ENCODE data around the gene MORC3. TPM values are rescaled to one million over a fixed set of nuclear protein-coding genes. Genes with fewer than 3 reads are reported as not detected.

Gene MORC3
- polyA plus RNA-seq, 1 donor (not counting 4 experiments of a cell fraction or from before 2014, with no cell fraction given): 38.1 TPM

DNA sequence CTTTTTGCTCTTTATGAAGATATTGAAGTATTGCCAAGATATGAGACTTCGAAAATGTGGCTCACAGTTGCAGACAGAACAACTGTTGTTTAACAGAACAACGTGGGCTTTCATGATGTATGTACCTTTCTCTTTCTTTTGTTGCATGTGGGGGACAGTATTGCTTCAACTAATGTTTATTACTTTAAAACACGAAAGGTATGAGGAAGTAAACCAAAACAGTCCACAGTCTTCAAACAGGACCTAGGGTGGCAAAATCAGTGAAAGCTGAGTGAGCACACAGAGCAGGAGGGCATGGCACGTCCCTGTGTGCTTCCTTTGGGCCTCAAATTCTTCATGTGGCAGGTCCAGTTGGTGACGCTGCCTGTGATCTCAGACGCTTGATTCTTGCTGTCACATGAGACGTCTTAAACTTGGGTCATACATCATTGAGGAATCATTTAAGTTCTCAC is 57.4 kb downstream of the MORC3 start:
- no peak overlapping the region for H3K4me3 ChIP-seq (ENCODE audit: control insufficient read depth in 2 of 3, extremely low read depth in 1 of 3, insufficient read depth in 2 of 3, low read depth in 1 of 3, low read length in 3 of 3)
- H3K27ac ChIP-seq (ENCODE audit: control insufficient read depth, insufficient read depth, low read length): no peak overlapping the region
- H3K4me2 ChIP-seq (ENCODE audit: control insufficient read depth, extremely low read depth, insufficient read depth, low read depth, low read length): no peak overlapping the region
- H3K79me2 ChIP-seq (ENCODE audit: control insufficient read depth, insufficient read depth, low read length): no peaks in the 10 kb centered on the region
- no peaks in the 10 kb centered on the region for H4K20me1 ChIP-seq (ENCODE audit: control insufficient read depth, extremely low read depth, insufficient read depth, low read length)
- H3K9ac ChIP-seq (ENCODE audit: control insufficient read depth, extremely low read depth, insufficient read depth, low read length): no peak overlapping the region
- H2AFZ ChIP-seq (ENCODE audit: control insufficient read depth, low read length): no peak overlapping the region
- H3K9me1 ChIP-seq (ENCODE audit: control insufficient read depth, extremely low read depth, insufficient read depth, low read length): no peaks in the 10 kb centered on the region
- no peaks in the 10 kb centered on the region for H3K4me1 ChIP-seq (ENCODE audit: control insufficient read depth, extremely low read depth, insufficient read depth, low read length)
- DNase-seq (ENCODE audit: low read depth, low spot score) (no peak), FAIRE-seq (no peak)
- no peaks in the 10 kb centered on the region for H3K9me3 ChIP-seq (ENCODE audit: control insufficient read depth, low read depth, low read length)
- TF ChIP-seq, protein P1, sequence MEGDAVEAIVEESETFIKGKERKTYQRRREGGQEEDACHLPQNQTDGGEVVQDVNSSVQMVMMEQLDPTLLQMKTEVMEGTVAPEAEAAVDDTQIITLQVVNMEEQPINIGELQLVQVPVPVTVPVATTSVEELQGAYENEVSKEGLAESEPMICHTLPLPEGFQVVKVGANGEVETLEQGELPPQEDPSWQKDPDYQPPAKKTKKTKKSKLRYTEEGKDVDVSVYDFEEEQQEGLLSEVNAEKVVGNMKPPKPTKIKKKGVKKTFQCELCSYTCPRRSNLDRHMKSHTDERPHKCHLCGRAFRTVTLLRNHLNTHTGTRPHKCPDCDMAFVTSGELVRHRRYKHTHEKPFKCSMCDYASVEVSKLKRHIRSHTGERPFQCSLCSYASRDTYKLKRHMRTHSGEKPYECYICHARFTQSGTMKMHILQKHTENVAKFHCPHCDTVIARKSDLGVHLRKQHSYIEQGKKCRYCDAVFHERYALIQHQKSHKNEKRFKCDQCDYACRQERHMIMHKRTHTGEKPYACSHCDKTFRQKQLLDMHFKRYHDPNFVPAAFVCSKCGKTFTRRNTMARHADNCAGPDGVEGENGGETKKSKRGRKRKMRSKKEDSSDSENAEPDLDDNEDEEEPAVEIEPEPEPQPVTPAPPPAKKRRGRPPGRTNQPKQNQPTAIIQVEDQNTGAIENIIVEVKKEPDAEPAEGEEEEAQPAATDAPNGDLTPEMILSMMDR (optimal IDR thresholded peaks at IDR 0.05 in 1 of 3, IDR thresholded peaks at IDR 0.05 in 1 of 3, conservative IDR thresholded peaks at IDR 0.05 in 1 of 3; ENCODE audit: extremely low read depth in 1 of 3, insufficient read depth in 2 of 3, low read length in 3 of 3): no peak
- TF ChIP-seq EZH2 (IDR thresholded peaks at IDR 0.05; ENCODE audit: low read length): no peak
- dilution Hi-C loops (cut with MboI; ENCODE audit: extremely low pct_ligation_motif_present, low sequenced_read_pairs): no loop called here
- H3K36me3 ChIP-seq (ENCODE audit: control insufficient read depth in 2 of 2, extremely low read depth in 1 of 2, insufficient read depth in 2 of 2, low read length in 2 of 2): peaks cover 14 to 26% of the 10 kb centered on the region in 2 experiments
- H3K27me3 ChIP-seq (ENCODE audit: control insufficient read depth, extremely low read depth, insufficient read depth, low read length): no peaks in the 10 kb centered on the region

DNA sequence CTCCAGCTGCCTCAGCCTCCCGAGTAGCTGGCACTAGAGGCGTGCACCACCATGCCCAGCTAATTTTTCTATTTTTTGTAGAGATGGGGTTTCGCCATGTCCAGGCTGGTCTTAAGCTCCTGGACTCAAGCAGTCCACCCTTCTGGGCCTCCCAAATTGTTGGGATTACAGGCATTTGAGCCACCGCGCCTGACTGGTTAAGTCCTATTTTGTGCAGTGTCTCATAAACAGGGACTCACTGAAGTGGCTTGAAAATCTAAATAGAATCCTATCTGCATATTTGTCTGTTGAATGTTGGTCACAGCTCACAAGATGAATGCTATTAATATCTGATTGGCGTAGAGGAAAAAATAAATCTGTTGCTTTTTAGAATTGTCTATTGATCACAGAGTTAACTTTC is 59.3 kb downstream of the MORC3 start:
- no peak overlapping the region for H3K4me2 ChIP-seq (ENCODE audit: control insufficient read depth, extremely low read depth, insufficient read depth, low read depth, low read length)
- no peaks in the 10 kb centered on the region for H3K27me3 ChIP-seq (ENCODE audit: control insufficient read depth, extremely low read depth, insufficient read depth, low read length)
- no peaks in the 10 kb centered on the region for H4K20me1 ChIP-seq (ENCODE audit: control insufficient read depth, extremely low read depth, insufficient read depth, low read length)
- H3K9me1 ChIP-seq (ENCODE audit: control insufficient read depth, extremely low read depth, insufficient read depth, low read length): no peaks in the 10 kb centered on the region
- no peak for TF ChIP-seq EZH2 (IDR thresholded peaks at IDR 0.05; ENCODE audit: low read length)
- H3K9ac ChIP-seq (ENCODE audit: control insufficient read depth, extremely low read depth, insufficient read depth, low read length): no peak overlapping the region
- no peaks in the 10 kb centered on the region for H3K79me2 ChIP-seq (ENCODE audit: control insufficient read depth, insufficient read depth, low read length)
- FAIRE-seq: no peak
- H3K36me3 ChIP-seq (ENCODE audit: control insufficient read depth in 2 of 2, extremely low read depth in 1 of 2, insufficient read depth in 2 of 2, low read length in 2 of 2): peaks cover 8 to 22% of the 10 kb centered on the region in 2 experiments
- no peak overlapping the region for H2AFZ ChIP-seq (ENCODE audit: control insufficient read depth, low read length)
- no peak overlapping the region for H3K4me3 ChIP-seq (ENCODE audit: control insufficient read depth in 2 of 3, extremely low read depth in 1 of 3, insufficient read depth in 2 of 3, low read depth in 1 of 3, low read length in 3 of 3)
- H3K4me1 ChIP-seq (ENCODE audit: control insufficient read depth, extremely low read depth, insufficient read depth, low read length): no peaks in the 10 kb centered on the region
- no peaks in the 10 kb centered on the region for H3K9me3 ChIP-seq (ENCODE audit: control insufficient read depth, low read depth, low read length)
- no peak for DNase-seq (ENCODE audit: low read depth, low spot score)
- no peak overlapping the region for H3K27ac ChIP-seq (ENCODE audit: control insufficient read depth, insufficient read depth, low read length)
- dilution Hi-C loops (cut with MboI; ENCODE audit: extremely low pct_ligation_motif_present, low sequenced_read_pairs): no loop called here

Data from keratinocyte (primary cell).